DOHH2 (cell line): ENCODE data around the gene SH2D2A.
"Not testable (repeated sequence)": the region's sequence is repeated elsewhere in the genome, so short reads cannot be mapped to it uniquely, and the experiment has no call there.

Experiments
- H3F3A ChIP-seq: fragments of 200-600 bp; sonication (generic), shearing (Covaris generic); 2 replicates; pipeline ENCODE4 v1.6.0; 2016; ENCODE audit warnings: antibody characterized with exemption, mild to moderate bottlenecking; ENCODE audit not compliant: control insufficient read depth, insufficient read depth
- H3K27ac ChIP-seq: fragments of 200-600 bp; sonication (generic); 2 replicates; pipeline ENCODE4 v1.5.1; 2014; ENCODE audit warnings: low read depth, mild to moderate bottlenecking, low read length, moderate library complexity
- H3K27me3 ChIP-seq: fragments of 200-600 bp; sonication (generic); 2 replicates; pipeline ENCODE4 v1.6.1; 2014; ENCODE audit warnings: mild to moderate bottlenecking, low read length, mixed read lengths; ENCODE audit not compliant: control insufficient read depth
- H3K36me3 ChIP-seq: fragments of 200-600 bp; sonication (generic); 2 replicates; pipeline ENCODE4 v1.6.1; 2014; ENCODE audit warnings: mild to moderate bottlenecking, low read length, moderate library complexity, mixed read lengths; ENCODE audit not compliant: control insufficient read depth
- H3K4me1 ChIP-seq: fragments of 200-600 bp; sonication (generic); 2 replicates; pipeline ENCODE4 v1.6.1; 2014; ENCODE audit warnings: mild to moderate bottlenecking, low read length, mixed read lengths; ENCODE audit not compliant: control insufficient read depth
- H3K4me2 ChIP-seq: fragments of 200-600 bp; sonication (generic); 2 replicates; pipeline ENCODE4 v1.6.0; 2014; ENCODE audit warnings: mild to moderate bottlenecking, low read length, moderate library complexity
- H3K4me3 ChIP-seq: fragments of 200-600 bp; sonication (generic); 2 replicates; pipeline ENCODE4 v1.5.1; 2014; ENCODE audit warnings: mild to moderate bottlenecking, low read length, mixed read lengths
- H3K79me2 ChIP-seq: fragments of 200-600 bp; sonication (generic); 2 replicates; pipeline ENCODE4 v1.6.1; 2014; ENCODE audit warnings: mild to moderate bottlenecking, low read length, mixed read lengths; ENCODE audit not compliant: control insufficient read depth
- H3K9me2 ChIP-seq: fragments of 200-600 bp; sonication (generic); replicated peaks from 2 replicates; pipeline ENCODE4 v1.6.1; 2014; ENCODE audit warnings: mild to moderate bottlenecking, low read length, mixed read lengths; ENCODE audit not compliant: control insufficient read depth
- H3K9me3 ChIP-seq: fragments of 200-600 bp; sonication (generic); 2 replicates; pipeline ENCODE4 v1.6.1; 2014; ENCODE audit warnings: antibody characterized with exemption, low read length, mixed read lengths; ENCODE audit not compliant: control insufficient read depth, insufficient read depth
- H4K20me1 ChIP-seq: fragments of 200-600 bp; sonication (generic); 2 replicates; pipeline ENCODE4 v1.6.0; 2014; ENCODE audit warnings: low read depth, mild to moderate bottlenecking, antibody characterized with exemption, low read length, moderate library complexity; ENCODE audit not compliant: control insufficient read depth, insufficient read depth
- EZH2phosphoT487 ChIP-seq: fragments of 200-600 bp; sonication (generic); IDR thresholded peaks from 2 replicates; pipeline ENCODE4 v1.6.1; 2017; ENCODE audit warnings: borderline replicate concordance, mild to moderate bottlenecking, antibody characterized with exemption, low read length, moderate library complexity, mixed read lengths
- TF ChIP-seq, protein P1 (sequence below): fragments of 200-600 bp; sonication (generic); IDR thresholded peaks from one replicate; pipeline ENCODE4 v1.5.1; 2014; ENCODE audit warnings: antibody characterized with exemption, mild to moderate bottlenecking, low read depth, low read length; ENCODE audit not compliant: poor library complexity, severe bottlenecking

Gene SH2D2A

DNA sequence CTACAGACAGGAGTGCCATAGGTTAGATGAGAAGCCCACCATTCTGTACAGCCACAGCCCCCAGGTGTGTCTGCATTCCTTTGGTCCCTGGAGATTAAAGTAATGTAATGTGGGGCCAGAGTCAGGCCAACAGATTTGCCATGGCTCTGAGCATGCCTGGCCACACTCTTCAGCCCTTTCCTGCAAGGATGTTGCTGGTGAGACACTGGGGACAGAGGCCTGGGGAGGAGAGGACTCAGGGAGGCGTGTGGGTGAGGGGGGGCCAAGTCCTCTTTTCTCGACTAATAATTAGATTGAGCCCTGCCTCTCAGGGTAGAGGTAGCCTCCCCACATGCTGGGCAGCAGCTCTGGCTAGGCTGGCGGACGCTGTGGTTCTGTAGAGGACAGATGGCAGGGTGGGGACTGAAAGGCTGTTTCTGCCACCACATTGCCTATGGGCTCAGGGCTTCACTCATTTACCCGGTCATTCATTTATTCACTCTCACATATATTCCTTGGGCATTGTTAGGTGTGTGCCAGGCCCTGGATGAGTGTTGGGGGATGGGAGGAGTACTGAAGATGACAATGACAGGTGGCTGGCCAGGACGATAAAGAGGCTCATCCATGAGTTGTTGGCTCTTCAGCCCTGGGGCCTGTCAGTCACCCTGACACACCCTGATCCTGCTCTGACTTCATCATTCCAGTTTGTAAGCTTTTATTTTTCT is 56.4 kb downstream of the SH2D2A start:
- Histone ChIP-seq H3K4me2 (no peak overlapping the region), H3K4me1 (peaks cover 3% of the 10 kb centered on the region), H3F3A (peaks cover 6% of the 10 kb centered on the region), H3K27me3 (no peaks in the 10 kb centered on the region), H3K9me3 (no peaks in the 10 kb centered on the region), H4K20me1 (no peaks in the 10 kb centered on the region), H3K4me3 (no peak overlapping the region), H3K79me2 (no peaks in the 10 kb centered on the region), H3K36me3 (no peaks in the 10 kb centered on the region), H3K27ac (no peak overlapping the region), H3K9me2 (no peaks in the 10 kb centered on the region)
- no peak for TF ChIP-seq EZH2phosphoT487

- not testable (repeated sequence) for H3K4me2 ChIP-seq, H3K9me2 ChIP-seq, H3F3A ChIP-seq, H3K36me3 ChIP-seq, H3K4me3 ChIP-seq, H3K9me3 ChIP-seq, H4K20me1 ChIP-seq, H3K27ac ChIP-seq, H3K27me3 ChIP-seq
- Histone ChIP-seq H3K4me1 (peaks cover 14% of the 10 kb centered on the region), H3K79me2 (peaks cover 12% of the 10 kb centered on the region)
Observed at GRCh38 chr1:156757572-156758253, 58.9 kb downstream of the SH2D2A start.

DNA sequence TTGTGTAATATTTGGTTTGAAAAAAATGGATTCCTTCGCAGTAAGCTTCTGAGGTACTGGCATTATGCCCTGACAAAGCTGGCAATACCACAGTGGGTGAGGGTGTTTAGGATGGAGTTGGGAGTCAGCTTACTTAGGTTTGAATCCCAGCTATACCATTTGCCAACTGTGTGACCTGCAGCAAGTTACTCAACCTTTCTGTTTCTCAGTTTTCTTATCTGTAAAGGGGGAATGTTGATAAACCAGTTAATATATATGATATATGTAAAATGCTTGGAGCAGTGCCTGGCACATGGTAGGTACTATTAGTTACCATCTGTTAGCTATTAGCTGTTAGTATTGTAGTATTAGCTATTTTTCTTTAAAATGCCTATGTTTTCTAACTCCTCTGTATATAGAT is 60.3 kb downstream of the SH2D2A start:
- H3K27ac ChIP-seq, result no peak overlapping the region
- peaks cover 6% of the 10 kb centered on the region; the same call in 1 of the 2 replicates for H3K36me3 ChIP-seq
- no peak overlapping the region for H3K4me2 ChIP-seq
- peaks cover 24% of the 10 kb centered on the region for H3K79me2 ChIP-seq
- H3K9me2 ChIP-seq, result no peaks in the 10 kb centered on the region
- H3K9me3 ChIP-seq, result no peaks in the 10 kb centered on the region
- peaks cover 18% of the 10 kb centered on the region for H3K4me1 ChIP-seq
- H4K20me1 ChIP-seq, result no peaks in the 10 kb centered on the region
- TF ChIP-seq, protein P1, sequence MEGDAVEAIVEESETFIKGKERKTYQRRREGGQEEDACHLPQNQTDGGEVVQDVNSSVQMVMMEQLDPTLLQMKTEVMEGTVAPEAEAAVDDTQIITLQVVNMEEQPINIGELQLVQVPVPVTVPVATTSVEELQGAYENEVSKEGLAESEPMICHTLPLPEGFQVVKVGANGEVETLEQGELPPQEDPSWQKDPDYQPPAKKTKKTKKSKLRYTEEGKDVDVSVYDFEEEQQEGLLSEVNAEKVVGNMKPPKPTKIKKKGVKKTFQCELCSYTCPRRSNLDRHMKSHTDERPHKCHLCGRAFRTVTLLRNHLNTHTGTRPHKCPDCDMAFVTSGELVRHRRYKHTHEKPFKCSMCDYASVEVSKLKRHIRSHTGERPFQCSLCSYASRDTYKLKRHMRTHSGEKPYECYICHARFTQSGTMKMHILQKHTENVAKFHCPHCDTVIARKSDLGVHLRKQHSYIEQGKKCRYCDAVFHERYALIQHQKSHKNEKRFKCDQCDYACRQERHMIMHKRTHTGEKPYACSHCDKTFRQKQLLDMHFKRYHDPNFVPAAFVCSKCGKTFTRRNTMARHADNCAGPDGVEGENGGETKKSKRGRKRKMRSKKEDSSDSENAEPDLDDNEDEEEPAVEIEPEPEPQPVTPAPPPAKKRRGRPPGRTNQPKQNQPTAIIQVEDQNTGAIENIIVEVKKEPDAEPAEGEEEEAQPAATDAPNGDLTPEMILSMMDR, result no peak
- TF ChIP-seq EZH2phosphoT487, result no peak
- no peaks in the 10 kb centered on the region for H3K27me3 ChIP-seq
- no peak overlapping the region for H3K4me3 ChIP-seq
- H3F3A ChIP-seq, result peaks cover 6% of the 10 kb centered on the region
